Esophagus muscularis mucosa (tissue), 4 donors: Measurements from ENCODE around the gene ALDOB. TPM values are rescaled to one million over a fixed set of nuclear protein-coding genes. Genes with fewer than 3 reads are reported as not detected.

Source experiments
- DNase-seq: peaks from one replicate; pipeline ENCODE4 v3.0.0-alpha.2; 2017; ENCODE audit errors: extremely low spot score
- H3K27ac ChIP-seq, 4 donors: fragments of 200-600 bp; sonication (generic); replicated peaks in 1 of 4; 1 replicate in 3 of 4; 2 replicates in 1 of 4; pipeline ENCODE4 v1.5.1; 2016 to 2019; ENCODE audit warnings: mild to moderate bottlenecking in 1 of 4
- H3K27me3 ChIP-seq, 4 donors: fragments of 200-600 bp; sonication (generic); one replicate each; pipeline versions ENCODE4 v1.5.1 to v1.6.0; 2016 to 2019
- H3K36me3 ChIP-seq, 4 donors: fragments of 200-600 bp; sonication (generic); one replicate each; pipeline ENCODE4 v1.5.1; 2016 to 2019
- H3K4me1 ChIP-seq, 4 donors: fragments of 200-600 bp; sonication (generic); one replicate each; pipeline ENCODE4 v1.5.1; 2016 to 2019
- H3K4me3 ChIP-seq, 4 donors: fragments of 200-600 bp; sonication (generic); 1 replicate in 2 of 4; 2 replicates in 2 of 4; pipeline ENCODE4 v1.5.1; 2016 to 2019; ENCODE audit warnings: mild to moderate bottlenecking in 4 of 4, moderate library complexity in 1 of 4
- H3K9me3 ChIP-seq, 4 donors: fragments of 200-600 bp; sonication (generic); 1 replicate in 3 of 4; 2 replicates in 1 of 4; pipeline ENCODE4 v1.5.1; 2016 to 2019
- EP300 ChIP-seq: sonication (generic); formaldehyde crosslinking; IDR thresholded peaks from one replicate; pipeline ENCODE4 v1.6.1; 2017; ENCODE audit warnings: antibody characterized with exemption
- POLR2A ChIP-seq: fragments of 450-650 bp; IDR thresholded peaks from one replicate; pipeline ENCODE4 v1.6.1; 2017; ENCODE audit warnings: antibody characterized with exemption, moderate library complexity, mild to moderate bottlenecking, low read depth
- POLR2AphosphoS5 ChIP-seq, 2 donors: sonication (generic); formaldehyde crosslinking; IDR thresholded peaks; one replicate each; pipeline ENCODE4 v1.6.1; 2017; ENCODE audit warnings: antibody characterized with exemption in 2 of 2
- WGBS: methylation state at CpG from one replicate; pipeline ENCODE4 v1.1.5; 2018; 5-methylcytosine and 5-hydroxymethylcytosine counted together
- intact Hi-C: fragments of 100-400 bp; cut with DNase I; formaldehyde crosslinking; loops from one replicate; pipeline ENCODE4 v1.15.1; 2023
- total RNA-seq, 4 donors: library from RNA; depleted of rRNA; stranded (reverse); fragments of >200 nt; gene quantifications; one replicate each; pipeline versions ENCODE4 v1.1.0 to v1.2.1, GENCODE V29; 2016
- TF ChIP-seq, protein P1 (sequence below), 3 experiments: fragments of 200-600 bp in 2 of 3; fragments of 450-650 bp in 1 of 3; sonication (generic) in 2 of 3; IDR thresholded peaks; one replicate each; pipeline ENCODE4 v1.5.1; 2017 to 2019; ENCODE audit warnings: antibody characterized with exemption in 3 of 3, mild to moderate bottlenecking in 2 of 3, moderate library complexity in 1 of 3

The ALDOB gene
- total RNA-seq, 4 donors from 2014 or later: 0.23 to 0.33 TPM; not detected in 2

- TF ChIP-seq EP300 (no peak), POLR2A (no peak), POLR2AphosphoS5 (IDR thresholded peaks at IDR 0.05) (no peak)
- TF ChIP-seq, protein P1, sequence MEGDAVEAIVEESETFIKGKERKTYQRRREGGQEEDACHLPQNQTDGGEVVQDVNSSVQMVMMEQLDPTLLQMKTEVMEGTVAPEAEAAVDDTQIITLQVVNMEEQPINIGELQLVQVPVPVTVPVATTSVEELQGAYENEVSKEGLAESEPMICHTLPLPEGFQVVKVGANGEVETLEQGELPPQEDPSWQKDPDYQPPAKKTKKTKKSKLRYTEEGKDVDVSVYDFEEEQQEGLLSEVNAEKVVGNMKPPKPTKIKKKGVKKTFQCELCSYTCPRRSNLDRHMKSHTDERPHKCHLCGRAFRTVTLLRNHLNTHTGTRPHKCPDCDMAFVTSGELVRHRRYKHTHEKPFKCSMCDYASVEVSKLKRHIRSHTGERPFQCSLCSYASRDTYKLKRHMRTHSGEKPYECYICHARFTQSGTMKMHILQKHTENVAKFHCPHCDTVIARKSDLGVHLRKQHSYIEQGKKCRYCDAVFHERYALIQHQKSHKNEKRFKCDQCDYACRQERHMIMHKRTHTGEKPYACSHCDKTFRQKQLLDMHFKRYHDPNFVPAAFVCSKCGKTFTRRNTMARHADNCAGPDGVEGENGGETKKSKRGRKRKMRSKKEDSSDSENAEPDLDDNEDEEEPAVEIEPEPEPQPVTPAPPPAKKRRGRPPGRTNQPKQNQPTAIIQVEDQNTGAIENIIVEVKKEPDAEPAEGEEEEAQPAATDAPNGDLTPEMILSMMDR (IDR thresholded peaks at IDR 0.05): no peak
- Histone ChIP-seq H3K4me1 (peaks cover 34 to 53% (median 47%) of the 10 kb centered on the region in 4 donors), H3K36me3 (peaks cover 45 to 55% (median 50%) of the 10 kb centered on the region in 4 donors), H3K27ac (peak overlapping the region in 1 of 4 donors; percentile 84), H3K27me3 (no peaks in the 10 kb centered on the region), H3K9me3 (peaks cover 0 to 23% (median 10%) of the 10 kb centered on the region in 4 donors), H3K4me3 (peak overlapping the region; percentile 65 to 85 (median 68))
- 41% methylated on average over 5 of the region's 5 CpGs for WGBS
- intact Hi-C loops: loop anchor here (2.0 kb wide), 2 partner anchors 47 to 133 kb away; partner anchors contain the start of gene RNF20
- no peak for DNase-seq
Observed at GRCh38 chr9:101400120-101400519, 35.5 kb downstream of the ALDOB start.

- 10% methylated on average over 2 of the region's 2 CpGs for WGBS
- TF ChIP-seq EP300 (no peak), POLR2AphosphoS5 (IDR thresholded peaks at IDR 0.05) (no peak), POLR2A (no peak)
- TF ChIP-seq, protein P1 (IDR thresholded peaks at IDR 0.05): no peak
- intact Hi-C loops: no loop called here
Observed at GRCh38 chr9:101399643-101399970, 36.0 kb downstream of the ALDOB start.

DNA sequence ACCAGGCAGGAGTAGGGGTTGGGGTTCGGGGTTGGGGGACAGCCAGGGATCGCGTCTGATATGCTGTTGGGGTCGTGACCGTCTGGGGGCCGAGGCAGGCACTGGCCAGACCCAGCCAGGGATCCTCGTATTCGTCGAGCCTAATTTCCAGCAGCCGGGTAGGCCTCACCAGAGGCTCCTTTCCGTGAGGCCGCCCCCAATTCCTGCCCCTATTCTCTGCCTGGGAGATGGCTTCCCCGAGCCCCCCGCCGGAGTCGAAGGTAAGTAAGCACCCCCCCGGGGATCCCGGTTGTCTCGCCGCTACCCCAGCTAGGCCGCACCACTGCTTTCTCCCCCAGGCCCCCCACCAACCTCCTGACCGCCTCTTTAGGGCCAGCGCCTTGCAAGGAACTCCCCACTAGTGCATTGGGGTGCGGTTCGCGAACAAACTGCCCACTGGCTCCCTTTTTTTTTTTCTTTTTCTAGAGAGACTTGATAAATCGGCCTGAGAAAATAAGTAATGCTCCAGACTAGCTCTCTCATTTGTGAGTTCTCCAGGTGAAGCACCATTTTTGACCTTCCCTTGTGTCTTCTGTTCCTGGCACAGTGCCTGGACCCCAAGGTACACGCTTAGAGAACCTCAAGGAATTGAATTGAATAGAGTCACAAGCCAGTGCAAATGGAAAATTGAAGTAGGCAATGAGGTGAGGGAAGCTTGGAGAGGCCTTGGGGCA lies 36.5 kb downstream of the ALDOB start:
- Histone ChIP-seq H3K4me1 (peaks cover 34 to 53% (median 47%) of the 10 kb centered on the region in 4 donors), H3K4me3 (peak overlapping the region; percentile 65 to 85 (median 68)), H3K36me3 (peaks cover 35 to 44% (median 39%) of the 10 kb centered on the region in 4 donors), H3K27ac (peak overlapping the region; percentile 82 to 90 (median 84)), H3K9me3 (peaks cover 0 to 13% (median 3%) of the 10 kb centered on the region in 4 donors), H3K27me3 (no peaks in the 10 kb centered on the region)
- no peak for DNase-seq
- intact Hi-C loops: no loop called here
- no peak for TF ChIP-seq POLR2AphosphoS5 (IDR thresholded peaks at IDR 0.05)
- TF ChIP-seq EP300: no peak
- 6% methylated on average over 8 of the region's 28 CpGs for WGBS

More at GRCh38 chr9:101399643-101399970, 36.0 kb downstream of the ALDOB start:
- Histone ChIP-seq H3K27me3 (no peaks in the 10 kb centered on the region), H3K4me3 (peak overlapping the region; percentile 65 to 85 (median 68)), H3K4me1 (peaks cover 34 to 53% (median 47%) of the 10 kb centered on the region in 4 donors), H3K27ac (peak overlapping the region; percentile 82 to 90 (median 84)), H3K9me3 (peaks cover 0 to 18% (median 5%) of the 10 kb centered on the region in 4 donors), H3K36me3 (peaks cover 40 to 50% (median 45%) of the 10 kb centered on the region in 4 donors)
- no peak for DNase-seq

GRCh38 chr9:101398068-101398929 lies 37.3 kb downstream of the ALDOB start, which contains the start of the genes MRPL50 and ZNF189:
MRPL50 (minus strand) TSS chr9:101398618; CDS start chr9:101398592, 26 bp downstream.
ZNF189 (plus strand) TSS chr9:101398851; CDS start chr9:101399157, 306 bp downstream.
- intact Hi-C loops: no loop called here
- under 1% methylated on average over 41 of the region's 44 CpGs for WGBS
- Histone ChIP-seq H3K4me3 (peak within 1 kb of the TSS; percentile 65 to 85 (median 68)), H3K27ac (peak within 1 kb of the TSS; percentile 82 to 90 (median 84)), H3K27me3 (no peaks in the 10 kb centered on the region), H3K9me3 (peaks cover 0 to 5% (median 0%) of the 10 kb centered on the region in 4 donors), H3K36me3 (peaks cover 27 to 36% (median 32%) of the 10 kb centered on the region in 4 donors), H3K4me1 (peaks cover 34 to 53% (median 47%) of the 10 kb centered on the region in 4 donors)
- TF ChIP-seq, protein P1 (IDR thresholded peaks at IDR 0.05): peak in 1 of 3 experiments; percentile 10
- no peak for TF ChIP-seq EP300
- peak; percentile 88 to 95 for TF ChIP-seq POLR2AphosphoS5 (IDR thresholded peaks at IDR 0.05)
- peak; percentile 99 for DNase-seq
